ENCODE measurements around the gene HTR1B.

The HTR1B gene

GRCh38 chr6:77461796-77462195 is 1.5 kb downstream of the HTR1B start:
- Histone ChIP-seq H2AK5ac (ENCODE audit: low read depth, low read length) (no peak overlapping the region), H3K4ac (ENCODE audit: low read length) (no peak overlapping the region), H3K27ac (replicated peaks; ENCODE audit: low read length) (no peak overlapping the region), H2BK12ac (ENCODE audit: low read length) (no peak overlapping the region), H4K8ac (ENCODE audit: low read depth, low read length) (no peak overlapping the region), H2BK15ac (ENCODE audit: low read length) (no peak overlapping the region), H4K91ac (ENCODE audit: low read depth, low read length, poor library complexity) (no peak overlapping the region), H2BK5ac (ENCODE audit: low read length) (no peak overlapping the region), H2AFZ (ENCODE audit: low read length) (no peak overlapping the region), H3K4me2 (ENCODE audit: insufficient read depth, low read length, poor library complexity, severe bottlenecking) (no peak overlapping the region), H3K4me1 (ENCODE audit: control insufficient read depth in 2 of 2, insufficient read depth in 1 of 2, low read depth in 1 of 2, low read length in 2 of 2) (peaks cover 0 to 11% of the 10 kb centered on the region in 2 donors), H3K14ac (ENCODE audit: low read length) (no peak overlapping the region), H3K9me3 (replicated peaks in 1 of 2; ENCODE audit: control insufficient read depth in 2 of 2, insufficient read depth in 1 of 2, low read depth in 1 of 2, low read length in 2 of 2) (peaks cover 2 to 5% of the 10 kb centered on the region in 2 donors), H2BK120ac (ENCODE audit: low read depth, low read length) (no peak overlapping the region), H3K4me3 (ENCODE audit: low read length in 2 of 2) (no peak overlapping the region), H3K18ac (ENCODE audit: low read length) (no peak overlapping the region), H3K23ac (ENCODE audit: low read depth, low read length, poor library complexity) (no peak overlapping the region), H3K9ac (ENCODE audit: low read depth, low read length, poor library complexity) (no peak overlapping the region), H3K79me1 (ENCODE audit: low read depth, low read length) (no peaks in the 10 kb centered on the region), H3K36me3 (replicated peaks in 1 of 2; ENCODE audit: control insufficient read depth in 2 of 2, insufficient read depth in 2 of 2, low read length in 2 of 2) (no peaks in the 10 kb centered on the region), H3K27me3 (ENCODE audit: control insufficient read depth in 3 of 3, insufficient read depth in 3 of 3, low read depth in 1 of 3, low read length in 3 of 3) (peaks cover 11 to 59% (median 38%) of the 10 kb centered on the region in 3 experiments)
- no peak for DNase-seq (ENCODE audit: low spot score)
- no CpG with 5 or more reads among the region's 8 CpGs for WGBS, 2 donors (ENCODE audit: extremely low coverage in 2 of 2, insufficient read length in 2 of 2, insufficient replicate concordance in 1 of 2)

DNA sequence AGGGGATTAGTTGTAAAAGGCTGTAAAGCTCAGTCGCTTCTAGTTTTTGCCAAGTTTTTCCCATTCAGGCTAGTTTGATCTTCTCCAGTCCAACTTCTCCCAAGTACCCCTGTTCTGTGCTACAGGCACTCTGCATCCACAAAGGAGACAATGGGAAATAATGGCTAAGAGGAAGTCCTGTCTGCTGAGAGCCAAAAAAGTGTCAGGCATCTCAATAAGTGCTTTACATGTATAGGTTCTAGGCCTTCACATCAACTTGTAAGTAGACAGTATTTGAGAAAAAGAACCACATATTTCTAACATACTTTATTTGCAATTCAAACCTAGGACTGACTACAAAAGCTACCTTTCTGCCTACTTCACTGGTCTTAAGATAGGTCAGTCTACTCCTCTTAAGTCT is 4.9 kb downstream of the HTR1B start:
- no peak overlapping the region for H3K18ac ChIP-seq (ENCODE audit: low read length)
- no peak overlapping the region for H3K27ac ChIP-seq (replicated peaks; ENCODE audit: low read length)
- no peak overlapping the region for H3K23ac ChIP-seq (ENCODE audit: low read depth, low read length, poor library complexity)
- peaks cover 2 to 5% of the 10 kb centered on the region in 2 donors for H3K9me3 ChIP-seq (replicated peaks in 1 of 2; ENCODE audit: control insufficient read depth in 2 of 2, insufficient read depth in 1 of 2, low read depth in 1 of 2, low read length in 2 of 2)
- no peak overlapping the region for H2BK15ac ChIP-seq (ENCODE audit: low read length)
- H4K8ac ChIP-seq (ENCODE audit: low read depth, low read length), result no peak overlapping the region
- no peak overlapping the region for H4K91ac ChIP-seq (ENCODE audit: low read depth, low read length, poor library complexity)
- no peak overlapping the region for H2AK5ac ChIP-seq (ENCODE audit: low read depth, low read length)
- no peak overlapping the region for H2BK5ac ChIP-seq (ENCODE audit: low read length)
- no peak overlapping the region for H3K4ac ChIP-seq (ENCODE audit: low read length)
- peaks cover 7 to 26% (median 16%) of the 10 kb centered on the region in 3 experiments for H3K27me3 ChIP-seq (ENCODE audit: control insufficient read depth in 3 of 3, insufficient read depth in 3 of 3, low read depth in 1 of 3, low read length in 3 of 3)
- H3K4me3 ChIP-seq (ENCODE audit: low read length in 2 of 2), result no peak overlapping the region
- no peak overlapping the region for H3K9ac ChIP-seq (ENCODE audit: low read depth, low read length, poor library complexity)
- no peak overlapping the region for H2AFZ ChIP-seq (ENCODE audit: low read length)
- WGBS, 2 donors (ENCODE audit: extremely low coverage in 2 of 2, insufficient read length in 2 of 2, insufficient replicate concordance in 1 of 2), result no CpG with 5 or more reads among the region's 1 CpG
- no peak overlapping the region for H3K4me2 ChIP-seq (ENCODE audit: insufficient read depth, low read length, poor library complexity, severe bottlenecking)
- DNase-seq (ENCODE audit: low spot score), result no peak
- H2BK12ac ChIP-seq (ENCODE audit: low read length), result no peak overlapping the region
- no peak overlapping the region for H2BK120ac ChIP-seq (ENCODE audit: low read depth, low read length)
- H3K14ac ChIP-seq (ENCODE audit: low read length), result no peak overlapping the region
- H3K4me1 ChIP-seq (ENCODE audit: control insufficient read depth in 2 of 2, insufficient read depth in 1 of 2, low read depth in 1 of 2, low read length in 2 of 2), result peaks cover 0 to 8% of the 10 kb centered on the region in 2 donors
- H3K79me1 ChIP-seq (ENCODE audit: low read depth, low read length), result no peaks in the 10 kb centered on the region
- no peaks in the 10 kb centered on the region for H3K36me3 ChIP-seq (replicated peaks in 1 of 2; ENCODE audit: control insufficient read depth in 2 of 2, insufficient read depth in 2 of 2, low read length in 2 of 2)

DNA sequence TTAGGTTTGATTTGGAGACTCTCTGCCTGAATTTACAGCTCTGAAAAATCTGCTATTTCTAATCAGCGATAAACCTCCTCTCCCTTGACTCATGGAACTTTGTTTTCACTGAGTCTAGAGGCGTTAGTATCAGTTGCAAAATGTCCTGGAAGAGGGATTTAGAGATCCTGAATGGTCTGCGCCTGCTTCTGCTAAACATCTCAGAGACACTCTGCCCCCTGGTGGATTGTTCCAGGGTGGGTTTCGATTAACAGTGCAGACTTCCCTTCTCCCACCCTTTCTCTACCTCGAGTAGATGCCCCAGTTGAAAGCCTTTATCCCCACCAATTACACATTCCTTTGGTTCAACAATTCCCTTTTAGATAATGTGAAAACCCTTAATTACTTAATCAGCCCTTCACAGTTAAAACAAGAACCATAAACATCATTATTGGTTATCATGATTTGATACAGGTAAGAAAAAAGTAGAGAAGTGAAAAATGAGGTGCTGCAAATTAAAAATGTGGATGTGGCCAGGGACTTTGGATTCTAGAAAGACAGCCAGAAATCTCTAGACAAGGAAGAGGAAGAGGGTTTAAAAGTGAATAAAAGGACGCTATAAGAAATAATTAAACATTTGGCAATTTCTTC is 5.5 kb downstream of the HTR1B start:
- Histone ChIP-seq H3K9ac (ENCODE audit: low read depth, low read length, poor library complexity) (no peak overlapping the region), H3K27ac (replicated peaks; ENCODE audit: low read length) (no peak overlapping the region), H3K4me1 (ENCODE audit: control insufficient read depth in 2 of 2, insufficient read depth in 1 of 2, low read depth in 1 of 2, low read length in 2 of 2) (peaks cover 0 to 3% of the 10 kb centered on the region in 2 donors), H3K23ac (ENCODE audit: low read depth, low read length, poor library complexity) (no peak overlapping the region), H3K18ac (ENCODE audit: low read length) (no peak overlapping the region), H3K4me3 (ENCODE audit: low read length in 2 of 2) (no peak overlapping the region), H4K91ac (ENCODE audit: low read depth, low read length, poor library complexity) (no peak overlapping the region), H2AK5ac (ENCODE audit: low read depth, low read length) (no peak overlapping the region), H2BK5ac (ENCODE audit: low read length) (no peak overlapping the region), H3K27me3 (ENCODE audit: control insufficient read depth in 3 of 3, insufficient read depth in 3 of 3, low read depth in 1 of 3, low read length in 3 of 3) (peaks cover 2 to 20% (median 10%) of the 10 kb centered on the region in 3 experiments), H3K4ac (ENCODE audit: low read length) (no peak overlapping the region), H3K4me2 (ENCODE audit: insufficient read depth, low read length, poor library complexity, severe bottlenecking) (no peak overlapping the region), H3K36me3 (replicated peaks in 1 of 2; ENCODE audit: control insufficient read depth in 2 of 2, insufficient read depth in 2 of 2, low read length in 2 of 2) (no peaks in the 10 kb centered on the region), H2BK120ac (ENCODE audit: low read depth, low read length) (no peak overlapping the region), H3K79me1 (ENCODE audit: low read depth, low read length) (no peaks in the 10 kb centered on the region), H4K8ac (ENCODE audit: low read depth, low read length) (no peak overlapping the region), H3K9me3 (replicated peaks in 1 of 2; ENCODE audit: control insufficient read depth in 2 of 2, insufficient read depth in 1 of 2, low read depth in 1 of 2, low read length in 2 of 2) (peaks cover 2% of the 10 kb centered on the region in 2 donors), H2BK12ac (ENCODE audit: low read length) (no peak overlapping the region), H2BK15ac (ENCODE audit: low read length) (no peak overlapping the region), H3K14ac (ENCODE audit: low read length) (no peak overlapping the region), H2AFZ (ENCODE audit: low read length) (no peak overlapping the region)
- WGBS, 2 donors (ENCODE audit: extremely low coverage in 2 of 2, insufficient read length in 2 of 2, insufficient replicate concordance in 1 of 2), result no CpG with 5 or more reads among the region's 6 CpGs
- peak; percentile 73 for DNase-seq (ENCODE audit: low spot score)

DNA sequence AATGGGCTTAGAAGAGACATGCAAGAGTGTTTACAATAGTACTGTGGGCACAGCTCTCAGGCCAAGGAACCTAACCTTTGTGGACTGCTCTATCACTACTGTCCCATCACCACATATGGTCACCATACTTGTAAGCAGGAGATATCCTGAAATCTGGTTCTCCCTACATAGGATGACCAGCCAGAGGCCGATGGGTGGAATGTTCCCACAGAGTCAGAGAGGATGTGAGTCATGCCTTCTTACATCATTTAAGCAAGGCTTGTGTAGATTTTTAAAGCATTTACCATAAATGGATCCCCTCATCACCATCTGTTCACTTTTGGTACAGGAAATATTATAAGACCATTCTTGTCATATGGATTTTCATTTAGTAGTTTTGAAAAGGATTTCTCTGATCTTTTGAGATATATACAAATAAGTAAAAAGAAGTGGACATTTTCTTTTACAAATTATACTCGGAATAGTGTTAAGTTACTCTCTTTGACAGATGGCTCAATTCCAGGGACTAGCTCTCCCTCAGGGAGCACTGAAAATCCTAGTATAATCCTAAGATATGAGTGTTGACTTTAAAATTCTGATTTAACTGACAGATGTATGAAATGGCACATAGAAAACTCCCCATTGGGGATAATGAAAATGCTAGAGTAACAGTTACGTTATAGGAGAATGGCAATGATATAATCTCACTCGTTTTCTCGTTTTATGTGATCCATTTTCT is 6.6 kb downstream of the HTR1B start:
- Histone ChIP-seq H2AFZ (ENCODE audit: low read length) (no peak overlapping the region), H3K27ac (replicated peaks; ENCODE audit: low read length) (no peak overlapping the region), H3K9me3 (replicated peaks in 1 of 2; ENCODE audit: control insufficient read depth in 2 of 2, insufficient read depth in 1 of 2, low read depth in 1 of 2, low read length in 2 of 2) (no peaks in the 10 kb centered on the region), H3K18ac (ENCODE audit: low read length) (no peak overlapping the region), H3K27me3 (ENCODE audit: control insufficient read depth in 3 of 3, insufficient read depth in 3 of 3, low read depth in 1 of 3, low read length in 3 of 3) (peaks cover 0 to 8% (median 0%) of the 10 kb centered on the region in 3 experiments), H3K36me3 (replicated peaks in 1 of 2; ENCODE audit: control insufficient read depth in 2 of 2, insufficient read depth in 2 of 2, low read length in 2 of 2) (no peaks in the 10 kb centered on the region), H4K8ac (ENCODE audit: low read depth, low read length) (no peak overlapping the region), H3K4me2 (ENCODE audit: insufficient read depth, low read length, poor library complexity, severe bottlenecking) (no peak overlapping the region), H4K91ac (ENCODE audit: low read depth, low read length, poor library complexity) (no peak overlapping the region), H3K79me1 (ENCODE audit: low read depth, low read length) (no peaks in the 10 kb centered on the region), H3K14ac (ENCODE audit: low read length) (no peak overlapping the region), H3K4ac (ENCODE audit: low read length) (no peak overlapping the region), H3K4me3 (ENCODE audit: low read length in 2 of 2) (no peak overlapping the region), H2BK120ac (ENCODE audit: low read depth, low read length) (no peak overlapping the region), H3K9ac (ENCODE audit: low read depth, low read length, poor library complexity) (no peak overlapping the region), H2BK5ac (ENCODE audit: low read length) (no peak overlapping the region), H3K4me1 (ENCODE audit: control insufficient read depth in 2 of 2, insufficient read depth in 1 of 2, low read depth in 1 of 2, low read length in 2 of 2) (no peaks in the 10 kb centered on the region), H2BK15ac (ENCODE audit: low read length) (no peak overlapping the region), H3K23ac (ENCODE audit: low read depth, low read length, poor library complexity) (no peak overlapping the region), H2AK5ac (ENCODE audit: low read depth, low read length) (no peak overlapping the region), H2BK12ac (ENCODE audit: low read length) (no peak overlapping the region)
- no peak for DNase-seq (ENCODE audit: low spot score)
- WGBS, 2 donors (ENCODE audit: extremely low coverage in 2 of 2, insufficient read length in 2 of 2, insufficient replicate concordance in 1 of 2), result no CpG with 5 or more reads among the region's 5 CpGs

All from neuronal stem cell (in vitro differentiated cells).